SJCRH30 (cell line): Measurements from ENCODE around the gene SCYGR5. TPM values are rescaled to one million over a fixed set of nuclear protein-coding genes. Genes with fewer than 3 reads are reported as not detected.
"Not testable (repeated sequence)": the region's sequence is repeated elsewhere in the genome, so short reads cannot be mapped to it uniquely, and the experiment has no call there.

Source experiments
- DNase-seq, 2 experiments: peaks; one replicate each; pipeline ENCODE4 v3.0.0-alpha.2; 2015 to 2020
- H3K27ac ChIP-seq: fragments of 250-450 bp; sonication (Bioruptor Pico); 2 replicates; pipeline ENCODE4 v1.5.1; 2020; ENCODE audit warnings: mild to moderate bottlenecking, moderate library complexity
- H3K27me3 ChIP-seq: fragments of 250-450 bp; sonication (Bioruptor Pico); 2 replicates; pipeline ENCODE4 v1.5.1; 2020; ENCODE audit warnings: mild to moderate bottlenecking, moderate library complexity
- H3K36me3 ChIP-seq: fragments of 250-450 bp; sonication (Bioruptor Pico); 2 replicates; pipeline ENCODE4 v1.5.1; 2020; ENCODE audit warnings: mild to moderate bottlenecking, moderate library complexity
- H3K4me1 ChIP-seq: fragments of 250-450 bp; sonication (Bioruptor Pico); 2 replicates; pipeline ENCODE4 v1.5.1; 2020; ENCODE audit warnings: mild to moderate bottlenecking, moderate library complexity
- H3K4me3 ChIP-seq: fragments of 250-450 bp; sonication (Bioruptor Pico); 2 replicates; pipeline ENCODE4 v1.5.1; 2020; ENCODE audit warnings: mild to moderate bottlenecking, moderate library complexity
- H3K9me3 ChIP-seq: fragments of 250-450 bp; sonication (Bioruptor Pico); replicated peaks from 2 replicates; pipeline ENCODE4 v1.5.1; 2020; ENCODE audit warnings: mild to moderate bottlenecking, moderate library complexity
- total RNA-seq: library from RNA; depleted of rRNA; stranded (reverse); fragments of >200 nt; shearing (Covaris generic); gene quantifications from 2 replicates; pipeline ENCODE4 v1.2.3, GENCODE V29; 2014; rRNA removed

The SCYGR5 gene
- total RNA-seq, result not detected in 2 replicates

- H3K27ac ChIP-seq, H3K36me3 ChIP-seq, H3K4me1 ChIP-seq, DNase-seq, H3K4me3 ChIP-seq, H3K9me3 ChIP-seq: not testable (repeated sequence)
- peaks cover 12% of the 10 kb centered on the region for H3K27me3 ChIP-seq
Observed at GRCh38 chr2:227666631-227667170, at the start of gene SCYGR5. Gene SCYGR5, plus strand, starts transcription at chr2:227666804. Its CDS starts 0 bp downstream, at chr2:227666804.

GRCh38 chr2:227617316-227618230, 49.0 kb upstream of the SCYGR5 start, which contains the start of gene SCYGR4:
Gene SCYGR4, plus strand, starts transcription at chr2:227617498. Its CDS starts 0 bp downstream, at chr2:227617498.
- Histone ChIP-seq H3K36me3 (no peaks in the 10 kb centered on the region), H3K4me1 (no peaks in the 10 kb centered on the region), H3K9me3 (no peaks in the 10 kb centered on the region), H3K27me3 (peaks cover 11% of the 10 kb centered on the region; the same call in 1 of the 2 replicates), H3K27ac (no peak within 1 kb of the TSS), H3K4me3 (no peak within 1 kb of the TSS)
- DNase-seq, result no peak

GRCh38 chr2:227623226-227623625, 43.4 kb upstream of the SCYGR5 start:
- Histone ChIP-seq H3K27ac (no peak overlapping the region), H3K9me3 (no peaks in the 10 kb centered on the region), H3K4me1 (no peaks in the 10 kb centered on the region), H3K36me3 (no peaks in the 10 kb centered on the region), H3K4me3 (no peak overlapping the region), H3K27me3 (peaks cover 3% of the 10 kb centered on the region)
- DNase-seq, result no peak

- Histone ChIP-seq H3K27ac (no peak overlapping the region), H3K9me3 (no peaks in the 10 kb centered on the region), H3K4me1 (no peaks in the 10 kb centered on the region), H3K27me3 (peaks cover 3% of the 10 kb centered on the region), H3K36me3 (no peaks in the 10 kb centered on the region), H3K4me3 (no peak overlapping the region)
- DNase-seq, result no peak
Observed at GRCh38 chr2:227625420-227625819, 41.2 kb upstream of the SCYGR5 start.

GRCh38 chr2:227626580-227627151, 39.9 kb upstream of the SCYGR5 start:
- H3K4me3 ChIP-seq, result no peak overlapping the region
- H3K27me3 ChIP-seq, result no peaks in the 10 kb centered on the region; the same call in none of the 2 replicates
- no peak for DNase-seq
- no peaks in the 10 kb centered on the region for H3K9me3 ChIP-seq
- H3K4me1 ChIP-seq, result no peaks in the 10 kb centered on the region
- no peak overlapping the region for H3K27ac ChIP-seq
- H3K36me3 ChIP-seq, result no peaks in the 10 kb centered on the region

- Histone ChIP-seq H3K36me3 (no peaks in the 10 kb centered on the region), H3K27ac (no peak overlapping the region), H3K4me3 (no peak overlapping the region), H3K4me1 (no peaks in the 10 kb centered on the region), H3K9me3 (no peaks in the 10 kb centered on the region), H3K27me3 (no peaks in the 10 kb centered on the region; the same call in none of the 2 replicates)
- DNase-seq, result no peak
Observed at GRCh38 chr2:227627769-227628168, 38.8 kb upstream of the SCYGR5 start.

- H3K36me3 ChIP-seq, result no peaks in the 10 kb centered on the region
- no peaks in the 10 kb centered on the region for H3K4me1 ChIP-seq
- no peak for DNase-seq
- no peak overlapping the region for H3K27ac ChIP-seq
- H3K27me3 ChIP-seq, result no peaks in the 10 kb centered on the region; the same call in none of the 2 replicates
- no peak overlapping the region for H3K4me3 ChIP-seq
- H3K9me3 ChIP-seq, result no peaks in the 10 kb centered on the region
Observed at GRCh38 chr2:227629435-227629834, 37.2 kb upstream of the SCYGR5 start.

- H3K4me1 ChIP-seq, result no peaks in the 10 kb centered on the region
- no peaks in the 10 kb centered on the region; the same call in 1 of the 2 replicates for H3K27me3 ChIP-seq
- no peak for DNase-seq
- H3K9me3 ChIP-seq, result no peaks in the 10 kb centered on the region
- no peak overlapping the region for H3K27ac ChIP-seq
- H3K36me3 ChIP-seq, result no peaks in the 10 kb centered on the region
- H3K4me3 ChIP-seq, result no peak overlapping the region
Observed at GRCh38 chr2:227630322-227630721, 36.3 kb upstream of the SCYGR5 start.

GRCh38 chr2:227632827-227633226, 33.8 kb upstream of the SCYGR5 start:
- Histone ChIP-seq H3K27me3 (no peaks in the 10 kb centered on the region; the same call in 1 of the 2 replicates), H3K4me3 (no peak overlapping the region), H3K4me1 (no peaks in the 10 kb centered on the region), H3K9me3 (no peaks in the 10 kb centered on the region), H3K27ac (no peak overlapping the region), H3K36me3 (no peaks in the 10 kb centered on the region)
- DNase-seq, result no peak

- Histone ChIP-seq H3K4me1 (no peaks in the 10 kb centered on the region), H3K4me3 (no peak overlapping the region), H3K9me3 (no peaks in the 10 kb centered on the region), H3K27me3 (no peaks in the 10 kb centered on the region), H3K27ac (no peak overlapping the region), H3K36me3 (no peaks in the 10 kb centered on the region)
- no peak for DNase-seq
Observed at GRCh38 chr2:227634201-227634600, 32.4 kb upstream of the SCYGR5 start.

- no peak for DNase-seq
- no peak overlapping the region for H3K27ac ChIP-seq
- H3K36me3 ChIP-seq, result no peaks in the 10 kb centered on the region
- H3K27me3 ChIP-seq, result no peaks in the 10 kb centered on the region
- no peaks in the 10 kb centered on the region for H3K4me1 ChIP-seq
- H3K9me3 ChIP-seq, result no peaks in the 10 kb centered on the region
- H3K4me3 ChIP-seq, result no peak overlapping the region
Observed at GRCh38 chr2:227642656-227643055, 23.9 kb upstream of the SCYGR5 start.

GRCh38 chr2:227643990-227644551, 22.5 kb upstream of the SCYGR5 start:
- no peaks in the 10 kb centered on the region for H3K9me3 ChIP-seq
- no peaks in the 10 kb centered on the region for H3K36me3 ChIP-seq
- DNase-seq, result no peak
- H3K4me1 ChIP-seq, result no peaks in the 10 kb centered on the region
- H3K4me3 ChIP-seq, result no peak overlapping the region
- no peak overlapping the region for H3K27ac ChIP-seq
- H3K27me3 ChIP-seq, result no peaks in the 10 kb centered on the region

- Histone ChIP-seq H3K27ac (no peak overlapping the region), H3K36me3 (no peaks in the 10 kb centered on the region), H3K9me3 (no peaks in the 10 kb centered on the region), H3K27me3 (no peaks in the 10 kb centered on the region), H3K4me3 (no peak overlapping the region), H3K4me1 (no peaks in the 10 kb centered on the region)
- no peak for DNase-seq
Observed at GRCh38 chr2:227653419-227653818, 13.2 kb upstream of the SCYGR5 start.

- Histone ChIP-seq H3K27ac (no peak overlapping the region), H3K27me3 (no peaks in the 10 kb centered on the region), H3K4me1 (no peaks in the 10 kb centered on the region), H3K4me3 (no peak overlapping the region), H3K9me3 (no peaks in the 10 kb centered on the region), H3K36me3 (no peaks in the 10 kb centered on the region)
- no peak for DNase-seq
Observed at GRCh38 chr2:227654426-227654825, 12.2 kb upstream of the SCYGR5 start.

- DNase-seq, result peak in 1 of 2 experiments; percentile 13
- H3K27me3 ChIP-seq, result no peaks in the 10 kb centered on the region
- H3K4me1 ChIP-seq, result no peaks in the 10 kb centered on the region
- H3K27ac ChIP-seq, result no peak overlapping the region
- no peaks in the 10 kb centered on the region for H3K36me3 ChIP-seq
- no peak overlapping the region for H3K4me3 ChIP-seq
- no peaks in the 10 kb centered on the region for H3K9me3 ChIP-seq
Observed at GRCh38 chr2:227655454-227655853, 11.2 kb upstream of the SCYGR5 start.
